ENCODE results near the gene XYLT1.
A peak's percentile ranks its signal among the peaks of the same experiment; 100 is the strongest.
"Not testable (repeated sequence)": the region's sequence is repeated elsewhere in the genome, so short reads cannot be mapped to it uniquely, and the experiment has no call there.

XYLT1 gene

DNA sequence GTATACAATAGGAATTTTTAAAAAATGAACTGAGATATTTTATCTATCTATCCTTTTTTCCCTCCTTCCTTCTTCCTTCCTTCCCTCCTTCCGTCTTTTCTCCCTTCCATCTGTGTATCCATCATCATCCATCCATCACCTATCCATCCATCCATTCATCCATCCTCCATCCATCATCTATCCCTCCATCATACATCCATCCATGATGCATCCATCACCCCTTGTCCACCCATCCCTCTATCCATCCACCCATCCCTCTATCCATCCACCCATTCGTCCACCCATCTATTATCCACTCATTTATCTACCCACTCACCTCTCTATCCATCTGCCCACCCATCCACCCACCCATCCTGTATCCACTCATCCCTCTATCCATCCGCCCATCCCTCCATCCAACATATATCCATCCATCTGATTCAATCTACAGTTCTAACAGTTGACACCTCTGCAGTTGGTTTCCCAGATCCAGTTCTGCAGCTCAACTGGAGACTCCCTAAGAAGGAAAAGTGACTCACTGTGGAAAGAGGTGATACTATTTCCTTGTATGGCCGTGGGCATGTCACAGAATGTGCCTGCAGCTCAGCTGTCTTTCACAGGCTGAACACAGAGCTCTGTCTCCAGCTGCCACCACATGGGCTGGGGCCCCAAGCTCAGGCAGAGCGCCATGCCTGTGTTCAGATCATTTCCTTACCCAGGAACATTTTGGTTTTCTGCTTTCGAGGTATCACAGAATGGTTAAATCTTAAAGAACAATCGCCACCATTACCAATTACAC is 130.8 kb downstream of the XYLT1 start:
- H3K27ac ChIP-seq, result peak overlapping the region in 1 of 2 donors; percentile 9
- H3K4me3 ChIP-seq, result no peak overlapping the region
- DNase-seq (ENCODE audit: low spot score), result no peak
- TF ChIP-seq, protein P1, sequence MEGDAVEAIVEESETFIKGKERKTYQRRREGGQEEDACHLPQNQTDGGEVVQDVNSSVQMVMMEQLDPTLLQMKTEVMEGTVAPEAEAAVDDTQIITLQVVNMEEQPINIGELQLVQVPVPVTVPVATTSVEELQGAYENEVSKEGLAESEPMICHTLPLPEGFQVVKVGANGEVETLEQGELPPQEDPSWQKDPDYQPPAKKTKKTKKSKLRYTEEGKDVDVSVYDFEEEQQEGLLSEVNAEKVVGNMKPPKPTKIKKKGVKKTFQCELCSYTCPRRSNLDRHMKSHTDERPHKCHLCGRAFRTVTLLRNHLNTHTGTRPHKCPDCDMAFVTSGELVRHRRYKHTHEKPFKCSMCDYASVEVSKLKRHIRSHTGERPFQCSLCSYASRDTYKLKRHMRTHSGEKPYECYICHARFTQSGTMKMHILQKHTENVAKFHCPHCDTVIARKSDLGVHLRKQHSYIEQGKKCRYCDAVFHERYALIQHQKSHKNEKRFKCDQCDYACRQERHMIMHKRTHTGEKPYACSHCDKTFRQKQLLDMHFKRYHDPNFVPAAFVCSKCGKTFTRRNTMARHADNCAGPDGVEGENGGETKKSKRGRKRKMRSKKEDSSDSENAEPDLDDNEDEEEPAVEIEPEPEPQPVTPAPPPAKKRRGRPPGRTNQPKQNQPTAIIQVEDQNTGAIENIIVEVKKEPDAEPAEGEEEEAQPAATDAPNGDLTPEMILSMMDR (IDR thresholded peaks at IDR 0.05), result no peak

DNA sequence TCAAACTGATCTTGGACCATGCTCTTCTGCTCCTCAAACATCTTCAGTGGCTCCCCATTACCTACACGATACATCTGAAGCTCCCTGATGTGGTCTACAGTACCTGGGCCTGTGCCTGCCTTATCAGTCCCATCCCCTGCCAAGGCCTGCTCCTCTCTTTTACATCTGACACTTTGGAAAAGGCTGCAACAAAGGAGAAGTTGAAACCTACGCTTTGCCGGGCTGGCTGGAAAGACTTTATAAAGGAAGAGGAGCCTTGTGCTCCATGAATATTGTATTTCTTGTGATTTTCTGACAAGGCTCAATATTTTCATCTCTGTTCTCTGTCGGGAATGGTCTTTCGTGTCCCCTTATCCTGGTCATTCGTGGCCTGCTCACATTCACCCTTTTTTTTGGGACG is 132.5 kb downstream of the XYLT1 start:
- H3K27ac ChIP-seq, result no peak overlapping the region
- TF ChIP-seq, protein P1 (IDR thresholded peaks at IDR 0.05), result no peak
- no peak for DNase-seq (ENCODE audit: low spot score)
- H3K4me3 ChIP-seq, result no peak overlapping the region

DNA sequence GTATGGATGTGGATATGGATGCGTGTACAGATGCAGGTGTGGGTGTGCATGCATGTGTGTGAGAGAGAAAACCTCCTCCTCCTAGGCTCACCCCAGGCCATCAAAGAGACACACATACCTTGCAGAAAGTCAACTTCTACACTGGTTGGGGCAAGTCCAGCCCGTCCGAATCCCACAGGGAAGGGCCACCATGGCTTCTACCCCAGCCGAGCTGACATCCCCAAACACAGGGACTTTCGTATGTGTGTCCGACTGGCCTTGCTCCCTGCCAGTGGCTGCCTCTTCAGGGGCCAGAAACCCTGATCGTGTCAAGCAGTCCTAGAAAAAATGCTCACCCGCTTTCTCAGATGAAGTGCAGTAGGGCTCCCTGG is 134.2 kb downstream of the XYLT1 start:
- TF ChIP-seq, protein P1 (IDR thresholded peaks at IDR 0.05), result no peak
- Histone ChIP-seq H3K27ac (no peak overlapping the region), H3K4me3 (no peak overlapping the region)
- no peak for DNase-seq (ENCODE audit: low spot score)

DNA sequence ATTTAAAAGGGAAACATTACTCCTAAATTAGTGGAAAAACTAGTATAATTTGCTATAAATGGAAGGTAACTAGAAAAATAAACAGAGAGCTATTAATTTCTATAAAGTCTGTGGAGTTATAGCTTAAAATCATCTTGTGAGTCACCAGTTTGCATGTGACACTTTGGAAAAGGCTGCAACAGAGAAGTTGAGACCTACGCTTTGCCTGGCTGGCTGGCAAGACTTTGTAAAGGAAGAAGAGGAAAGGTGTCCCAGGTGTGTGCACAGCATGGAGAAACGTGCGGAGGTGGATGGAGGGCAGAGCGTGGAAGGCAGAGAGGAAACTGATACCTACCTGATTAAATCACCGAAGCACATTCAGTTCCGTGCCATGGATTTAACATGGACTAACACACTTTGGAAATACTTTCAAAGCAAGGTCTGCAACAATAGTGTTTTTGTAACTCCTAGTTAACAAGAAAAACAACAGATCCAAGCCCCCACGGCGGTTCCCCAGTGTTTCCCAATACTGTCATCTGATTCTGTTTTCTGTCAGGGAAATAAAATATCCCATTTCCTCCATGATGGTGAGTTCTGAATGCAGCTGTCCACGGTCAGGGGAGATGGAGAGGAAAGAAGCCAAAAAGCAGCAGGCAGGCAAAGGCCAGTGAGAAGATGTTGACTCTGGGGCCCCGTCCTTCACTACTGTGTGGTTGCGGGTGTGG is 134.8 kb downstream of the XYLT1 start:
- DNase-seq (ENCODE audit: low spot score), result no peak
- Histone ChIP-seq H3K4me3 (no peak overlapping the region), H3K27ac (no peak overlapping the region)
- TF ChIP-seq, protein P1 (IDR thresholded peaks at IDR 0.05), result no peak

DNA sequence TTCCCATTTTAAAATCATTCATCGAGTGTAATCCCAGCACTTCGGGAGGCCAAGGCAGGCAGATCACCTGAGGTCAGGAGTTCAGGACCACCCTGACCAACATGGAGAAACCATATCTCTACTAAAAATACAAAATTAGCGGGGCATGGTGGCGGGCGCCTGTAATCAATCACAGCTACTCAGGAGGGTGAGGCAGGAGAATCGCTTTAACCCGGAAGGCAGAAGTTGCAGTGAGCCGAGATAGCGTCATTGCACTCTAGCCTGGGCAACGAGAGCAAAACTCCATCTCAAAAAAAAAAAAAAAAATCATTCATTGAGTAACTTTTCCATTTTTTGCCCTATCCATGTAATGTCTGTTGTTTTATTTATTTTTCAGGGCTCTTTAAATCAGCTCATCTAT is 135.4 kb downstream of the XYLT1 start:
- not testable (repeated sequence) for H3K4me3 ChIP-seq; DNase-seq (ENCODE audit: low spot score); H3K27ac ChIP-seq

DNA sequence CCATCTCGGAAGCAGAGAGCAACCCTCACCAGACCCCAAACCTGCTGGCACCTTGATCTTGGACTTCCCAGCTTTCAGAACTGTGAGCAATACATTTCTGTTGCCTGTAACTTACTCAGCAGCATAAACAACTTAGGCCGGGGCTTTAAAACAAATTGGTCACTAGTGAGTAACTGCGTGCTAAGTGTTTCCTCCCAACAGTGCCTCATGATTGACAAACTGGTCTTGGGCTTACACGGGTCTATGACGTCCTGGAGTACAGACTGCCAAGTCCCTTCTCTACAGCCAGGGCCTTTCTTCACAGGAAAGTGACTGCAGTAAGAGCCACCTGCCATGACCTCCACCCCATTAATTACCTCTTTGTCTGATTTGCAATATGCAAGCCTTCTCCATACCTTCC is 136.7 kb downstream of the XYLT1 start:
- TF ChIP-seq, protein P1 (IDR thresholded peaks at IDR 0.05), result no peak
- Histone ChIP-seq H3K4me3 (no peak overlapping the region), H3K27ac (peak overlapping the region in 1 of 2 donors; percentile 20)
- DNase-seq (ENCODE audit: low spot score), result no peak

DNA sequence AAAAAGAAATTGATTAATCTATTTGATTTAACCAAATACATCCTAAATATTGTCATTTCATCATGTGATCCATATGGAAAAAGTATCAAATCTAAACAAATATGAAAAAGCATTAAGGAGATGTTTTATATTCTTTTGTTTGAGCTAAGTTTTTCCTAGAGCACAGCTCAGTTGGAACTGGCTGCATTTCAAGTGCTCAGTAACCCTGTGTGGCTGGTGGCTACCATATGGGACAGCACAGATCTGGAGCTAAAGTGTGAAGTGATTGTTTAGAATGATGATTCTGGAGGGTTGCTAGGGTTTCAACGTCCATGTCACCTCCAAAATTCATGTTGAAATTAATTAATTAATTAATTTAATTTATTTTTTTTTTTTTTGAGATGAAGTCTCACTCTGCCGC is 137.5 kb downstream of the XYLT1 start:
- H3K4me3 ChIP-seq, result no peak overlapping the region
- TF ChIP-seq, protein P1 (IDR thresholded peaks at IDR 0.05), result no peak
- H3K27ac ChIP-seq, result no peak overlapping the region
- DNase-seq (ENCODE audit: low spot score), result no peak
